MM.1S (cell line): ENCODE data around the gene CC2D2B.

ENCODE experiments used
- EZH2 ChIP-seq: fragments of 300-600 bp; sonication (generic); optimal IDR thresholded peaks from 2 replicates; pipeline ENCODE3; 2017; ENCODE audit warnings: low read depth, mild to moderate bottlenecking, antibody characterized with exemption, low read length, mixed read lengths
- TF ChIP-seq, protein P1 (sequence below): fragments of 300-600 bp; sonication (generic); IDR thresholded peaks from 2 replicates; pipeline ENCODE4 v1.5.1; 2016; ENCODE audit warnings: antibody characterized with exemption, low read length, mixed read lengths

DNA sequence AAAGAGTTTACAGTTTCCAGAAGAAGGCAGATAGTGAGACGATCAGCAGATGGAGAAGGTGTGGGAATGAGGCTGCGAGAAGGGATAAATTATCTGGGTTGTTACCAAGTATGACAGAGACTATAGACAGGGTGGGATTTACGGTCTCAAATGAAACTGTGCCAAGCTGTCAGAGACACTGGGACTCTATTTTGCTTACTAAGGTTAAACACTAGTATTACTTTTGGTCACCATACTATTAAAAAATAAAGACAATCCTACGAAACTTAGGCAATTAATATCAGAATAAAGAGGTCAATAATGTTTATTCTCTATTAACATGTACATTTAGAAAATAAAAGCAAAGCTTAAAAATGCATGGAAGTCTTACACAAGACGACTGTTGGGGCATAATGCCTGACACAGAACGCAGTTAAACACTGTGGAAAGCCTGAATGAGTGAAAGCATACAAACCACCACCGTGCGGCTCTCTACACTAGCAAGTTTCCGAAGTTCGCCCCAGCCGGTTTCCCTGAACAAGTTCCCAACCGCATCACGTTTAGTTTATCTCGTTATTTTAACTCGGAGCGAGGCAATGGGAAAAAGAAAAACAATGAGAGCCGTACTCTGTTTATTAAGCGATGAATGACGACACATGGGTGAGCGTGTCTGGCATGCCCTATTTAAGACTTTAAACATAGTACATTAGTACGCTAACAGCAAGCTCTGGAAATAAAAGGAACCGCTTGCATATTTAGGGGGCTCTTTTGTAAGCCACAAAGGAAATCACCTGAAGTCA lies 909 bp upstream of the CC2D2B start:
- TF ChIP-seq EZH2 = no peak
- TF ChIP-seq, protein P1, sequence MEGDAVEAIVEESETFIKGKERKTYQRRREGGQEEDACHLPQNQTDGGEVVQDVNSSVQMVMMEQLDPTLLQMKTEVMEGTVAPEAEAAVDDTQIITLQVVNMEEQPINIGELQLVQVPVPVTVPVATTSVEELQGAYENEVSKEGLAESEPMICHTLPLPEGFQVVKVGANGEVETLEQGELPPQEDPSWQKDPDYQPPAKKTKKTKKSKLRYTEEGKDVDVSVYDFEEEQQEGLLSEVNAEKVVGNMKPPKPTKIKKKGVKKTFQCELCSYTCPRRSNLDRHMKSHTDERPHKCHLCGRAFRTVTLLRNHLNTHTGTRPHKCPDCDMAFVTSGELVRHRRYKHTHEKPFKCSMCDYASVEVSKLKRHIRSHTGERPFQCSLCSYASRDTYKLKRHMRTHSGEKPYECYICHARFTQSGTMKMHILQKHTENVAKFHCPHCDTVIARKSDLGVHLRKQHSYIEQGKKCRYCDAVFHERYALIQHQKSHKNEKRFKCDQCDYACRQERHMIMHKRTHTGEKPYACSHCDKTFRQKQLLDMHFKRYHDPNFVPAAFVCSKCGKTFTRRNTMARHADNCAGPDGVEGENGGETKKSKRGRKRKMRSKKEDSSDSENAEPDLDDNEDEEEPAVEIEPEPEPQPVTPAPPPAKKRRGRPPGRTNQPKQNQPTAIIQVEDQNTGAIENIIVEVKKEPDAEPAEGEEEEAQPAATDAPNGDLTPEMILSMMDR = peak; percentile 29
